K562 (cell line): ENCODE measurements around the gene ST6GALNAC6. TPM values are rescaled to one million over a fixed set of nuclear protein-coding genes. Genes with fewer than 3 reads are reported as not detected.
A peak's percentile ranks its signal among the peaks of the same experiment; 100 is the strongest.

Experiments used
- ARID1B ChIP-seq: fragments of 450-650 bp; IDR thresholded peaks from 2 replicates; pipeline ENCODE4 v1.6.1; 2016; ENCODE audit warnings: antibody characterized with exemption, mild to moderate bottlenecking, inconsistent platforms
- CREM ChIP-seq: IDR thresholded peaks from 2 replicates; pipeline ENCODE4 v1.6.1; 2014; ENCODE audit warnings: antibody characterized with exemption, low read depth
- DMBX1 ChIP-seq: fragments of 250-450 bp; sonication (Bioruptor Pico); IDR thresholded peaks from 2 replicates; pipeline ENCODE4 v1.8.0; 2022; ENCODE audit warnings: inconsistent platforms, mild to moderate bottlenecking, moderate library complexity, borderline replicate concordance
- HDAC2 ChIP-seq: fragments of 450-650 bp; IDR thresholded peaks from 2 replicates; pipeline ENCODE4 v1.6.1; 2016; ENCODE audit warnings: mild to moderate bottlenecking
- LEF1 ChIP-seq: fragments of 450-650 bp; IDR thresholded peaks from 2 replicates; pipeline ENCODE4 v1.6.1; 2016; ENCODE audit warnings: mild to moderate bottlenecking
- NBN ChIP-seq: fragments of 450-650 bp; IDR thresholded peaks from 2 replicates; pipeline ENCODE4 v1.6.1; 2016; ENCODE audit warnings: low read depth, mild to moderate bottlenecking
- NCOR1 ChIP-seq: fragments of 450-650 bp; IDR thresholded peaks from 2 replicates; pipeline ENCODE4 v1.6.1; 2016; ENCODE audit warnings: mild to moderate bottlenecking, moderate library complexity
- NEUROD1 ChIP-seq: fragments of 150-350 bp; IDR thresholded peaks from 2 replicates; pipeline ENCODE4 v1.6.1; 2014; ENCODE audit warnings: borderline replicate concordance, low read length, low read depth; ENCODE audit not compliant: partially characterized antibody
- NR2C2 ChIP-seq, 2 experiments: fragments of 200-800 bp in 1 of 2; sonication (Bioruptor generic) in 1 of 2; sonication (generic) in 1 of 2; formaldehyde crosslinking in 1 of 2; IDR thresholded peaks; 2 replicates each; pipeline versions ENCODE4 v1.6.1 to v1.8.0; 2016 to 2022; ENCODE audit warnings: mild to moderate bottlenecking in 1 of 2, missing compliant biosample characterization in 1 of 2, missing genetic modification characterization in 1 of 2, missing genetic modification reagents in 1 of 2
- PKNOX1 ChIP-seq: fragments of 450-650 bp; IDR thresholded peaks from 2 replicates; pipeline ENCODE4 v1.6.1; 2016
- REST ChIP-seq, 2 experiments: fragments of 450-650 bp; formaldehyde crosslinking in 1 of 2; IDR thresholded peaks; 2 replicates each; pipeline versions ENCODE4 v1.4.0 to v1.6.1; 2014 to 2020; ENCODE audit warnings: mild to moderate bottlenecking in 2 of 2, borderline replicate concordance in 1 of 2, low read depth in 1 of 2
- SOX6 ChIP-seq: fragments of 450-650 bp; IDR thresholded peaks from 2 replicates; pipeline ENCODE4 v1.6.1; 2014; ENCODE audit warnings: mild to moderate bottlenecking
- STAT6 ChIP-seq: sonication (generic); formaldehyde crosslinking; IDR thresholded peaks from 2 replicates; pipeline ENCODE4 v1.8.1; 2023; ENCODE audit warnings: mild to moderate bottlenecking, missing genetic modification reagents
- TAF15 ChIP-seq: fragments of 200-400 bp; formaldehyde crosslinking; IDR thresholded peaks from 2 replicates; pipeline ENCODE4 v1.6.1; 2017; ENCODE audit warnings: mild to moderate bottlenecking, low read depth, low read length, moderate library complexity
- ZNF511 ChIP-seq: sonication (generic); formaldehyde crosslinking; IDR thresholded peaks from 2 replicates; pipeline ENCODE4 v1.8.0; 2022; ENCODE audit warnings: mild to moderate bottlenecking, missing genetic modification reagents
- polyA plus RNA-seq, 8 experiments: library from polyadenylated mRNA; depleted of rRNA in 4 of 8; stranded (reverse) in 5 of 8; unstranded in 3 of 8; fragments of >200 nt; fragmentation: Nextera tagmentation in 2 of 8; fragmentation: Illumina TruSeq in 1 of 8; extraction: Ambion mirVana in 2 of 8; extraction: Trizol in 1 of 8; gene quantifications; 2 replicates each; pipeline versions ENCODE4 v1.2.1 to v1.2.3, GENCODE V29; 2011 to 2014; ENCODE audit warnings: inconsistent platforms in 1 of 8, missing spikeins in 1 of 8
- total RNA-seq, 7 experiments: library from RNA; depleted of rRNA in 6 of 7; stranded (reverse); fragments of >200 nt in 6 of 7; fragmentation: Illumina TruSeq in 2 of 7; extraction: Trizol in 2 of 7; gene quantifications; 2 replicates each; pipeline versions ENCODE4 v1.2.1 to v1.2.3, GENCODE V29; 2011 to 2021; ENCODE audit warnings: low replicate concordance in 1 of 7

ST6GALNAC6 gene
- total and polyA plus RNA-seq, 9 of the 15 experiments (the other 6 are each of a cell fraction or from before 2014, with no cell fraction given): 0.13 to 23.0 (median 14.5) TPM

GRCh38 chr9:127919253-127919815, 19.9 kb upstream of the ST6GALNAC6 start (continued):
- TF ChIP-seq STAT6: 0 out of 2 replicates have a peak, but pooled peaks have one; percentile 46
- no peak for TF ChIP-seq NCOR1
- TF ChIP-seq PKNOX1: peak; percentile 52; the same call in 1 of the 2 replicates
- TF ChIP-seq NEUROD1: peak; percentile 53
- no peak for TF ChIP-seq CREM
- peak; percentile 35; the same call in 1 of the 2 replicates for TF ChIP-seq REST (IDR thresholded peaks at IDR 0.05; ENCODE audit: borderline replicate concordance)
- TF ChIP-seq REST (CRISPR knock-in tag; IDR thresholded peaks at IDR 0.05; ENCODE audit: low read depth): no peak
- TF ChIP-seq DMBX1 (CRISPR knock-in tag): no peak
- TF ChIP-seq ARID1B: peak; percentile 81
- TF ChIP-seq NR2C2 (CRISPR knock-in tag; IDR thresholded peaks at IDR 0.05): no peak
- TF ChIP-seq NR2C2 (tag; IDR thresholded peaks at IDR 0.05): peak; percentile 22; the same call in 1 of the 2 replicates
- TF ChIP-seq LEF1: 0 out of 2 replicates have a peak, but pooled peaks have one; percentile 16
- no peak for TF ChIP-seq TAF15
- TF ChIP-seq HDAC2: peak; percentile 81
- TF ChIP-seq ZNF511 (CRISPR knock-in tag): no peak
- TF ChIP-seq SOX6: peak; percentile 55; the same call in 1 of the 2 replicates
- TF ChIP-seq NBN: peak; percentile 56; the same call in 1 of the 2 replicates
